VCaP (cell line): ENCODE measurements around the gene ZNF624.

Experiments used
- H3K27ac ChIP-seq: fragments of 450-650 bp; 2 replicates; pipeline ENCODE4 v1.5.1; 2017
- TF ChIP-seq, protein P1 (sequence below): fragments of 450-650 bp; conservative IDR thresholded peaks from 2 replicates; pipeline ENCODE4 v1.5.1; 2017; ENCODE audit warnings: mild to moderate bottlenecking, moderate library complexity

Gene ZNF624

DNA sequence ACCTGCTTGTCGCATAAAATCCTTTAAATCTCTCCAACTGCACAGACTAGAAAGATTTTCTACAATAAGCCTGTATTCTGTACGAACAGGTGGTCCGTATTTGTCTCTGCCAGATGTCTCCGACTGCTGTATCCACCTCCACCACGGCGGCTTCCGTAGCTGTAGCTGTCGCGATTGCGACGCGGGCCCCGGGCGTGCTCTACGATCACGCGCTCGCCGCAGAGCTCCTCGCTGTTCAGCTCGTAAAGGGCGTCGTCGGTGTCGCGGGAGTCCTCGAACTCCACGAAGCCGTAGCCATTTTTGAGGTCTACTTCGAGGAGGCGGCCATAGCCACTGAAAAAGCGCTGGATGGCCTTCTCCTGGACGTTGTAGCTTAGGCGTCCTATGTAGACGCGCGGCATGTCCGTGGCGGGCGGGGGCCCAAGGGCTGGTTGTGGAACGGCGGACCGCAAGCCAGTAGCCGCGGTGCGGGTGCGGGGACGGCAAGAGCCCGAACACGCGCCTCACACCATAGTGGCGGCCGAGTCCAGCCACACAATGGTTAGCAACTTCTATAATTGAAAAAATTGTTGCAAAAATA, 36.1 kb downstream of the ZNF624 start:
- no peak overlapping the region for H3K27ac ChIP-seq
- TF ChIP-seq, protein P1, sequence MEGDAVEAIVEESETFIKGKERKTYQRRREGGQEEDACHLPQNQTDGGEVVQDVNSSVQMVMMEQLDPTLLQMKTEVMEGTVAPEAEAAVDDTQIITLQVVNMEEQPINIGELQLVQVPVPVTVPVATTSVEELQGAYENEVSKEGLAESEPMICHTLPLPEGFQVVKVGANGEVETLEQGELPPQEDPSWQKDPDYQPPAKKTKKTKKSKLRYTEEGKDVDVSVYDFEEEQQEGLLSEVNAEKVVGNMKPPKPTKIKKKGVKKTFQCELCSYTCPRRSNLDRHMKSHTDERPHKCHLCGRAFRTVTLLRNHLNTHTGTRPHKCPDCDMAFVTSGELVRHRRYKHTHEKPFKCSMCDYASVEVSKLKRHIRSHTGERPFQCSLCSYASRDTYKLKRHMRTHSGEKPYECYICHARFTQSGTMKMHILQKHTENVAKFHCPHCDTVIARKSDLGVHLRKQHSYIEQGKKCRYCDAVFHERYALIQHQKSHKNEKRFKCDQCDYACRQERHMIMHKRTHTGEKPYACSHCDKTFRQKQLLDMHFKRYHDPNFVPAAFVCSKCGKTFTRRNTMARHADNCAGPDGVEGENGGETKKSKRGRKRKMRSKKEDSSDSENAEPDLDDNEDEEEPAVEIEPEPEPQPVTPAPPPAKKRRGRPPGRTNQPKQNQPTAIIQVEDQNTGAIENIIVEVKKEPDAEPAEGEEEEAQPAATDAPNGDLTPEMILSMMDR: no peak

DNA sequence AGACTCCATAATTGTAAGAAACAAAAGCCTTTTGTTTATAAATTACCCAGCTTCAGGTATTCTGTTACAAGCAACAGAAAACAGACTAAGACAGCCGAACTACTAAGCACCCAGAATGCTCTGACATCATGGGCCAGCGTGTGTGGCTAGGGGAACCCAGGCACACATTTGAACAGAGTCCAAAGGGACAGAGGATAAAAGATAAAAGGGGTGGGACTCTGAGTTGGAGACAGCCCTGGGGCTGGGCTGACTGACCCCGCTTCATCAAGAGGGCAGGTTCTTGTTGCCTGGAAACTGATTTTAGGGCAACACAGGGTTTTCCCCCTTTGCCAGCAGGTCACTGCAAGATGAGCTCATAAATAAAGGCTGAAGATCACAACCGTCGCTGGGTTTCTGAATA, 54.1 kb downstream of the ZNF624 start:
- TF ChIP-seq, protein P1: no peak
- H3K27ac ChIP-seq: no peak overlapping the region

DNA sequence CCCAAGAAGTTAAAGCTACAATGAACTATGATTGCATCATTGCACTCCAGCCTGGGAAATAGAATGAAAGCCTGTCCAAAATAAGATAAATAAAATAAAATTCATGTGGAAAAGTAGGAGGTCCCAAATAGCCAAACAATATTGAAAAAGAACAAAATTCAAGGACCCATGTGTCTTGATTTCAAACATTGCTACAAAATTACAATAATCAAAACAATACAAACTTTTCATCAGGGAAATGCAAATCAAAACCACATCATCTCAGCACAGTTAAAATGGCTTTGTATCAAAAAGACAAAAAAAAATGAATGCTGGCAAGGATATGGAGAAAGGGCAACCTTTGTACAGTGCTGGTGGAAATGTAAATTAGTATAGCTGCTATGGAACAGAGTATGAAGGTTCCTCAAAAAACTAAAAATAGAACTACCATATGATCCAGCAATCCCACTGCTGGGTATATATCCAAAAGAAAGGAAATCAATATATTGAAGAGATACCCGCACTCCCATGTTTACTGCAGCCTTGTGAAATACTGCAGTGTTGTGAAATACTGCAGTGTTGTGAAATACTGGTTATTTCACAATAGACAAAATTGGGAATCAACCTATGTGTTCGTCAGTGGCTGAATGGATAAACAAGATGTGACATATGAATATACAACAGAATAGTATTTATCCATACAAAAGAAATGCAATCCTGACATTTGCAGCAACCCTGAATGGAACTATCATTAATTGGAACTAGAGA, 60.1 kb downstream of the ZNF624 start:
- no peak overlapping the region for H3K27ac ChIP-seq
- TF ChIP-seq, protein P1: no peak

DNA sequence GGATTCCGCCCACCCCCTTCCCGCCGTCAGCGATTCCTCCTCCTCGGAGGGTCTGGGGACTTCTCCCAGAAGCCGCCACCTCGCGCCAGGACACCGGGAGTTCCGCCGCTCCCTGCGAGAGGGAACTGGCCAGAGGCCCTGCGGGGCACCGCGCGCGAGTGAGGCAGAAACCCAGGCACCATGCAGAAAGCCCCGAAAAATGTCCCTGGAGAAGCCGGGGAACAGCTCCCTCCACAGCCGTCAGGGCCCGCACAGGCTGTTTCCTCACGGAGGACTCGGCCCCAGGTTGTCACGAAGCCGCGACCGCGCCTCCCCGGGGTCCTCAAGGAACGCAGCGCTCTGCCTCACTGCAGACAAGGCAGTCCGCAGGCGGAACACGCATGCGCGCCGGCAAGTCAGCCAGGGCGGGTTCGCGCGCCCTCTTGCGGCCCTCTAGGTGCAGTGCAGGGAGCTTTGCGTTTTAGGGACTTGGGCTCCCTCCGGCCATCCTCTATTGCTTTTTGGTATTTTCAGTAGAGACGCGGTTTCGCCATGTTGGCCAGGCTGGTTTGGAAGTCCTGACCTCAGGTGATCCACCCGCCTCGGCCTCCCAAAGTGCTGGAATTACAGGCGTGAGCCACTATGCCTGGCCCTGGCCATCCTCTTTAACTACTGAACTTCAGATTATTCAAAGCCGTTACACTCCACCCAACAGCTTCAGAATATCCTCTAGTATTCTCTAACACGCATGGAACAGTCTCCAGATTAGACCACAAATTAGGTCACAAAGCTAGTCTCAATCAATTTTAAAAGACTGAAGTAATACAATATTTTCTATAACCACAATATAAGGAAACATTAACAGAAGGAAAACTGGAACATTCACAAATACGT, 64.3 kb downstream of the ZNF624 start:
- TF ChIP-seq, protein P1: peak; percentile 99
- peak overlapping the region; percentile 71 for H3K27ac ChIP-seq

DNA sequence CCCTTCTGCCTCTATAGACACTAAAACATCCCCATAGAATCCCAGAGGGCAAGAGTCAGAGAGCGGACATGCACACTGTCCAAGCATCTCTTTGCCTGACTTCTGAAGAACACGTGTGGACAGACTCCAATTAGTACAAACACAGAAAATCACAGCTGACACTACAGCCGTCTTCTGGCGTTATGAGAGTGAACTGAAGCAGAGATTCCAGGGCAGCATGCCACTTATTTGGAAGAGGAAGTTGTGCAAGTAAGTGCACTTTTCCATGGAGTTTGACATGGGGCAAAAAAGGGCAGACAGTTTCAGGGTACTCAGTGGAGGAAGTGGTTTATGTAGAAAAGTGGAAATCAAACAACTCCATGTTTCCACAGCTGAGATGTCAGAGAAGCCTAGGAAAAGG, 67.9 kb downstream of the ZNF624 start:
- TF ChIP-seq, protein P1: no peak
- no peak overlapping the region for H3K27ac ChIP-seq

DNA sequence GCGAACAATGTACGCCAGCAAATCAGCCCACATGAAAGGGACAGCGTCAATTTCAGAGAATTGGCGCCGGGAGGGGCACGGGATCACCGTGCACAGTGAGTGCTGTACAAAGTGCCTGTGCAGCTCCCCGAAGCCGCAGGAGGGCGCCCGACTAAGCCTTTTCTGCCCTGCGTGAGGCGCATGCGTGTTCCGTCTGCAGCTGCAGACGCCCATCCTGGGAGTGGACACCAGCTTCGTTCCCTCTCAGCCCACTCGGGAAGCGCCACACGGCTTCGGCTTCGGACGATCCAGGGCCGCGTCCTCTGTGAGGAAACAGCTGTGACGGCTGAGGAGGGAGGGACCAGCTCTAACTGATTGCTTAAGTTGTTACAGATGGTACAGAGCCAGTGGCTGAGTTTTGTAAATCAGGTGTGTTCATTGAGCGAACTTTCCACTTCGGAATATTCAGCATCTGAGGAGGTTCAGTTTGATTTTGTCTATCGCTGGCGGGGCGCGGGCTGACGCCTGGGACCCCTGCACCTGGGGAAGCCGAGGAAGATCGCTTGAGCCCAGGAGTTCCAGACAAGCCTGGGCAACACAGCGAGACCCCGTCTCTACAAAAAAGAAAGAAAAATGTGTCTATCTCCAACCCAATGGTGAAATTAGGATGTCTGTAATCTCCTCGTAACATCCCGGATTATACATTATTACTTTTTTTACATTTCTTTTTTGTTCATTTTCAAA, 69.2 kb downstream of the ZNF624 start:
- H3K27ac ChIP-seq: peak overlapping the region; percentile 43
- TF ChIP-seq, protein P1: peak; percentile 98

DNA sequence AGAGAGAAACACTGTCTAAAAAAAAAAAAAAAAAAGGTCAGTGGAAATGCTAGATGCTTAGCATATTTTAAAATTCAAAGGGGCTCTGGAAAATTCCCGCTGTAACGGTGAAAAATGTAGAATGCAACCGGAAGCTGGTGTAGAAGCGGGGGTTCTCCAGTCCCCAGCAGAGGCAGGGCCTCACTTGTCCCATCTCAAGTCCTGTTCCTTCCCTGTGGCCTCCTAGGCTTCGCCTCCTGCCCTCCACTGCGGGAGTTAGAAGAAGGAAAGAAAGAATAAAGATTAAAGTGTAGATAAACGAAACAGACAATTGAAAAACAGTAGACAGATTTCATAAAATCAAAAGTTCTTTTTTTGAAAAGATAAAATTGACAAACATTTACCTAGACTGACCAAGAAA, 69.9 kb downstream of the ZNF624 start:
- TF ChIP-seq, protein P1: no peak
- peak overlapping the region; percentile 43 for H3K27ac ChIP-seq
